ENCODE measurements around the gene ROBO1.

The ROBO1 gene

GRCh38 chr3:78872195-78872594 lies 895.6 kb downstream of the ROBO1 start:
- DNase-seq: no peak

GRCh38 chr3:78871048-78871447 lies 896.8 kb downstream of the ROBO1 start:
- no peak for DNase-seq

- no peak for DNase-seq
Measured at GRCh38 chr3:78870484-78870883, 897.3 kb downstream of the ROBO1 start.

GRCh38 chr3:78868570-78868969 lies 899.2 kb downstream of the ROBO1 start:
- no peak for DNase-seq

- DNase-seq: no peak
Measured at GRCh38 chr3:78867409-78868372, 900.1 kb downstream of the ROBO1 start.

- no peak for DNase-seq
Measured at GRCh38 chr3:78863306-78864203, 904.2 kb downstream of the ROBO1 start.

- no peak for DNase-seq
Measured at GRCh38 chr3:78861156-78861555, 906.6 kb downstream of the ROBO1 start.

GRCh38 chr3:78860567-78860966 lies 907.2 kb downstream of the ROBO1 start:
- no peak for DNase-seq

- DNase-seq: no peak
Measured at GRCh38 chr3:78858910-78859309, 908.9 kb downstream of the ROBO1 start.

GRCh38 chr3:78858174-78858573 lies 909.6 kb downstream of the ROBO1 start:
- no peak for DNase-seq

- no peak for DNase-seq
Measured at GRCh38 chr3:78857494-78858111, 910.2 kb downstream of the ROBO1 start.

GRCh38 chr3:78856164-78856563 lies 911.6 kb downstream of the ROBO1 start:
- no peak for DNase-seq

- DNase-seq: no peak
Measured at GRCh38 chr3:78855190-78855589, 912.6 kb downstream of the ROBO1 start.

- DNase-seq: no peak
Measured at GRCh38 chr3:78848392-78849288, 919.2 kb downstream of the ROBO1 start.

GRCh38 chr3:78847603-78848002 lies 920.2 kb downstream of the ROBO1 start:
- DNase-seq: no peak

GRCh38 chr3:78847203-78847602 lies 920.6 kb downstream of the ROBO1 start:
- no peak for DNase-seq

GRCh38 chr3:78846718-78847117 lies 921.1 kb downstream of the ROBO1 start:
- DNase-seq: no peak

GRCh38 chr3:78845605-78846004 lies 922.2 kb downstream of the ROBO1 start:
- DNase-seq: no peak

GRCh38 chr3:78844307-78844706 lies 923.5 kb downstream of the ROBO1 start:
- DNase-seq: no peak

- DNase-seq: no peak
Measured at GRCh38 chr3:78839693-78840092, 928.1 kb downstream of the ROBO1 start.

- DNase-seq: no peak
Measured at GRCh38 chr3:78838362-78838761, 929.4 kb downstream of the ROBO1 start.

GRCh38 chr3:78834910-78835309 lies 932.9 kb downstream of the ROBO1 start:
- DNase-seq: no peak
